VCaP (cell line): ENCODE results near the gene IMMT.

ENCODE experiments used
- H3K27ac ChIP-seq: fragments of 450-650 bp; 2 replicates; pipeline ENCODE4 v1.5.1; 2017
- CTCF ChIP-seq: fragments of 450-650 bp; conservative IDR thresholded peaks from 2 replicates; pipeline ENCODE4 v1.5.1; 2017; ENCODE audit warnings: mild to moderate bottlenecking, moderate library complexity

Gene IMMT

GRCh38 chr2:86094229-86094628 is 101.0 kb downstream of the IMMT start:
- H3K27ac ChIP-seq = no peak overlapping the region
- TF ChIP-seq CTCF = no peak
